Lung (tissue), 12 donors: ENCODE measurements around the gene OR11H6. TPM values are rescaled to one million over a fixed set of nuclear protein-coding genes. Genes with fewer than 3 reads are reported as not detected.
"Not testable (repeated sequence)": the region's sequence is repeated elsewhere in the genome, so short reads cannot be mapped to it uniquely, and the experiment has no call there.

Source experiments
- ATAC-seq: fragments of 200-7000 bp; cut with Tn5 transposase; one replicate; pipeline ENCODE4 v1.9.1; 2020; ENCODE audit warnings: moderate number of reproducible peaks; ENCODE audit not compliant: insufficient read depth, low FRiP score
- DNase-seq, 3 donors: peaks; one replicate each; pipeline ENCODE4 v3.0.0-alpha.2; 2013 to 2017
- H3K27ac ChIP-seq, 2 donors: one replicate each; pipeline ENCODE4 v1.5.1; 2013; ENCODE audit warnings: mild to moderate bottlenecking in 2 of 2, moderate library complexity in 2 of 2, control low read depth in 1 of 2, inconsistent platforms in 1 of 2, low read depth in 1 of 2, low read length in 1 of 2
- H3K27me3 ChIP-seq, 3 donors: one replicate each; pipeline ENCODE4 v1.5.1; 2013; ENCODE audit warnings: low read length in 2 of 3; ENCODE audit not compliant: control insufficient read depth in 3 of 3, insufficient read depth in 3 of 3
- H3K36me3 ChIP-seq, 4 donors: one replicate each; pipeline ENCODE4 v1.5.1; 2013; ENCODE audit warnings: low read length in 4 of 4, mild to moderate bottlenecking in 1 of 4, moderate library complexity in 1 of 4; ENCODE audit not compliant: control insufficient read depth in 4 of 4, insufficient read depth in 4 of 4
- H3K4me1 ChIP-seq, 5 donors: one replicate each; pipeline ENCODE4 v1.5.1; 2013; ENCODE audit warnings: low read length in 5 of 5, mild to moderate bottlenecking in 2 of 5, moderate library complexity in 1 of 5; ENCODE audit not compliant: control insufficient read depth in 5 of 5, insufficient read depth in 5 of 5
- H3K4me3 ChIP-seq: one replicate; pipeline ENCODE4 v1.5.1; 2013; ENCODE audit warnings: mild to moderate bottlenecking, control low read depth, moderate library complexity
- H3K9ac ChIP-seq, 2 donors: one replicate each; pipeline ENCODE4 v1.5.1; 2013; ENCODE audit warnings: low read length in 2 of 2, control low read depth in 1 of 2; ENCODE audit not compliant: insufficient read depth in 1 of 2
- H3K9me3 ChIP-seq, 4 donors: one replicate each; pipeline ENCODE4 v1.5.1; 2013; ENCODE audit warnings: low read length in 3 of 4, mild to moderate bottlenecking in 1 of 4, moderate library complexity in 1 of 4; ENCODE audit not compliant: control insufficient read depth in 4 of 4, insufficient read depth in 3 of 4
- CTCF ChIP-seq: IDR thresholded peaks from 2 replicates; pipeline ENCODE4 v1.5.1; 2012; ENCODE audit warnings: mild to moderate bottlenecking; ENCODE audit errors: control extremely low read depth, extremely low read depth
- WGBS, 2 donors: extraction: QIAGEN DNeasy Blood & Tissue Kit; methylation state at CpG; one replicate each; pipeline ENCODE4 v1.1.7; 2013; 5-methylcytosine and 5-hydroxymethylcytosine counted together
- polyA plus RNA-seq, 2 donors: library from polyadenylated mRNA; stranded (reverse); fragments of 200-250 nt; gene quantifications; one replicate each; pipeline ENCODE4 v1.2.1, GENCODE V29; 2013
- total RNA-seq, 2 donors: library from RNA; depleted of rRNA in 1 of 2; stranded (reverse); fragments of >200 nt in 1 of 2; gene quantifications; one replicate each; pipeline ENCODE4 v1.2.1, GENCODE V29; 2014 to 2021
- donor health status: control.
- donor health status: control.
- donor health status: Bipolar disorder and iron deficiency.
- donor health status: healthy.
- donor health status: DM: yes; HTN: yes; CAD: no.

OR11H6 gene
- total and polyA plus RNA-seq, 4 donors: not detected

GRCh38 chr14:20228681-20229080, 5.2 kb downstream of the OR11H6 start, which contains the start of gene OR11H7:
OR11H7 (plus strand) TSS chr14:20228981.
- H3K4me3 ChIP-seq: no peak within 1 kb of the TSS
- no peak within 1 kb of the TSS for H3K27ac ChIP-seq
- H3K27me3 ChIP-seq: no peaks in the 10 kb centered on the region
- H3K9ac ChIP-seq: no peak within 1 kb of the TSS
- WGBS, 2 donors: 61 to 82% methylated on average over 1 of the region's 1 CpG
- DNase-seq (no peak), ATAC-seq (no peak)
- no peaks in the 10 kb centered on the region for H3K4me1 ChIP-seq
- no peak for TF ChIP-seq CTCF
- no peaks in the 10 kb centered on the region for H3K36me3 ChIP-seq
- H3K9me3 ChIP-seq: peaks cover 0 to 6% (median 2%) of the 10 kb centered on the region in 4 donors

GRCh38 chr14:20235415-20235814, 11.9 kb downstream of the OR11H6 start:
- ATAC-seq, H3K27me3 ChIP-seq, H3K36me3 ChIP-seq, H3K4me3 ChIP-seq, H3K9ac ChIP-seq, H3K9me3 ChIP-seq, DNase-seq, H3K4me1 ChIP-seq, H3K27ac ChIP-seq: not testable (repeated sequence)
- 63 to 82% methylated on average over 2 to 4 of the region's 4 CpGs for WGBS, 2 donors

GRCh38 chr14:20247646-20248246, 24.2 kb downstream of the OR11H6 start:
- H3K4me1 ChIP-seq: no peaks in the 10 kb centered on the region
- H3K36me3 ChIP-seq: no peaks in the 10 kb centered on the region
- no peak overlapping the region for H3K27ac ChIP-seq
- H3K4me3 ChIP-seq: no peak overlapping the region
- ATAC-seq: no peak
- TF ChIP-seq CTCF: no peak
- WGBS, 2 donors: 65 to 69% methylated on average over 3 of the region's 3 CpGs
- peaks cover 3 to 4% (median 3%) of the 10 kb centered on the region in 4 donors for H3K9me3 ChIP-seq
- H3K9ac ChIP-seq: no peak overlapping the region
- no peaks in the 10 kb centered on the region for H3K27me3 ChIP-seq
- no peak for DNase-seq

- no peak for TF ChIP-seq CTCF
- Histone ChIP-seq H3K27me3 (no peaks in the 10 kb centered on the region), H3K36me3 (no peaks in the 10 kb centered on the region), H3K4me3 (no peak overlapping the region), H3K9ac (no peak overlapping the region), H3K9me3 (no peaks in the 10 kb centered on the region), H3K27ac (no peak overlapping the region), H3K4me1 (no peaks in the 10 kb centered on the region)
- ATAC-seq (no peak), DNase-seq (no peak)
- WGBS, 2 donors: 62 to 70% methylated on average over 3 of the region's 3 CpGs
Measured at GRCh38 chr14:20262642-20263128, 39.2 kb downstream of the OR11H6 start.

- not testable (repeated sequence) for H3K9ac ChIP-seq, H3K27me3 ChIP-seq, H3K4me1 ChIP-seq, H3K4me3 ChIP-seq, DNase-seq, H3K36me3 ChIP-seq, H3K9me3 ChIP-seq, ATAC-seq, H3K27ac ChIP-seq
- 94 to 96% methylated on average over 5 of the region's 5 CpGs for WGBS, 2 donors
Measured at GRCh38 chr14:20264361-20264760, 40.9 kb downstream of the OR11H6 start.
